CD8-positive, alpha-beta memory T cell (primary cell): ENCODE results near the gene RAMP2. TPM values are rescaled to one million over a fixed set of nuclear protein-coding genes. Genes with fewer than 3 reads are reported as not detected.

Source experiments
- CTCF ChIA-PET: fragments of 350-600 bp; sonication (Branson Sonifier 250); formaldehyde crosslinking; loops from one replicate; lab custom pipeline; 2021; ENCODE audit warnings: antibody characterized with exemption; lab: Charles Lee
- POLR2A ChIA-PET: fragments of 350-600 bp; sonication (Branson Sonifier 250); formaldehyde crosslinking; loops from one replicate; lab custom pipeline; 2021; ENCODE audit warnings: antibody characterized with exemption; lab: Charles Lee
- DNase-seq, 5 donors: peaks; one replicate each; pipeline versions ENCODE4 v3.0.0 to v3.0.0-alpha.2; 2020 to 2022; ENCODE audit warnings: mixed read lengths in 1 of 5
- H3K27ac ChIP-seq: one replicate; pipeline ENCODE4 v1.7.0; 2013; ENCODE audit warnings: low read depth, mild to moderate bottlenecking, low read length, moderate library complexity
- H3K27me3 ChIP-seq: 2 replicates; pipeline ENCODE4 v1.7.0; 2013; ENCODE audit warnings: low read length, mild to moderate bottlenecking; ENCODE audit not compliant: insufficient read depth, poor library complexity, severe bottlenecking
- H3K36me3 ChIP-seq: 2 replicates; pipeline ENCODE4 v1.7.0; 2013; ENCODE audit warnings: mild to moderate bottlenecking, low read length, moderate library complexity; ENCODE audit not compliant: insufficient read depth
- H3K4me1 ChIP-seq: 2 replicates; pipeline ENCODE4 v1.7.0; 2013; ENCODE audit warnings: mild to moderate bottlenecking, low read length, moderate library complexity; ENCODE audit not compliant: insufficient read depth
- H3K4me3 ChIP-seq: 2 replicates; pipeline ENCODE4 v1.7.0; 2013; ENCODE audit warnings: mild to moderate bottlenecking, low read length
- H3K9me3 ChIP-seq: 2 replicates; pipeline ENCODE4 v1.7.0; 2013; ENCODE audit warnings: mild to moderate bottlenecking, low read length
- H3K27ac Mint-ChIP-seq, 8 donors: one replicate each; pipeline ENCODE4 v1.8.0; 2020 to 2021; ENCODE audit warnings: mixed read lengths in 8 of 8, mild to moderate bottlenecking in 6 of 8, inconsistent platforms in 3 of 8, moderate library complexity in 3 of 8
- H3K27me3 Mint-ChIP-seq, 2 donors: one replicate each; pipeline ENCODE4 v1.8.0; 2020 to 2021; ENCODE audit warnings: mixed read lengths in 2 of 2, mild to moderate bottlenecking in 1 of 2, moderate library complexity in 1 of 2
- H3K36me3 Mint-ChIP-seq, 3 donors: one replicate each; pipeline ENCODE4 v1.8.0; 2020 to 2021; ENCODE audit warnings: mixed read lengths in 3 of 3, inconsistent platforms in 1 of 3, mild to moderate bottlenecking in 1 of 3
- H3K4me1 Mint-ChIP-seq, 3 donors: one replicate each; pipeline ENCODE4 v1.8.0; 2020 to 2021; ENCODE audit warnings: mixed read lengths in 3 of 3, inconsistent platforms in 1 of 3, mild to moderate bottlenecking in 1 of 3
- H3K4me3 Mint-ChIP-seq, 7 donors: one replicate each; pipeline ENCODE4 v1.8.0; 2020 to 2021; ENCODE audit warnings: mixed read lengths in 7 of 7, mild to moderate bottlenecking in 6 of 7, moderate library complexity in 4 of 7, inconsistent platforms in 2 of 7
- H3K9me3 Mint-ChIP-seq, 5 donors: one replicate each; pipeline ENCODE4 v1.8.0; 2020 to 2022; ENCODE audit warnings: mixed read lengths in 5 of 5, mild to moderate bottlenecking in 3 of 5, moderate library complexity in 2 of 5, inconsistent platforms in 1 of 5
- polyA plus RNA-seq: library from polyadenylated mRNA; unstranded; fragments of 300-500 nt; fragmentation: Illumina TruSeq; gene quantifications from one replicate; pipeline ENCODE4 v1.2.3, GENCODE V29; 2021
- total RNA-seq, 2 experiments: library from RNA; stranded (reverse); gene quantifications; one replicate each; pipeline ENCODE4 v1.2.3, GENCODE V29; 2021

Gene RAMP2
- total and polyA plus RNA-seq, 3 experiments from 2014 or later: not detected

DNA sequence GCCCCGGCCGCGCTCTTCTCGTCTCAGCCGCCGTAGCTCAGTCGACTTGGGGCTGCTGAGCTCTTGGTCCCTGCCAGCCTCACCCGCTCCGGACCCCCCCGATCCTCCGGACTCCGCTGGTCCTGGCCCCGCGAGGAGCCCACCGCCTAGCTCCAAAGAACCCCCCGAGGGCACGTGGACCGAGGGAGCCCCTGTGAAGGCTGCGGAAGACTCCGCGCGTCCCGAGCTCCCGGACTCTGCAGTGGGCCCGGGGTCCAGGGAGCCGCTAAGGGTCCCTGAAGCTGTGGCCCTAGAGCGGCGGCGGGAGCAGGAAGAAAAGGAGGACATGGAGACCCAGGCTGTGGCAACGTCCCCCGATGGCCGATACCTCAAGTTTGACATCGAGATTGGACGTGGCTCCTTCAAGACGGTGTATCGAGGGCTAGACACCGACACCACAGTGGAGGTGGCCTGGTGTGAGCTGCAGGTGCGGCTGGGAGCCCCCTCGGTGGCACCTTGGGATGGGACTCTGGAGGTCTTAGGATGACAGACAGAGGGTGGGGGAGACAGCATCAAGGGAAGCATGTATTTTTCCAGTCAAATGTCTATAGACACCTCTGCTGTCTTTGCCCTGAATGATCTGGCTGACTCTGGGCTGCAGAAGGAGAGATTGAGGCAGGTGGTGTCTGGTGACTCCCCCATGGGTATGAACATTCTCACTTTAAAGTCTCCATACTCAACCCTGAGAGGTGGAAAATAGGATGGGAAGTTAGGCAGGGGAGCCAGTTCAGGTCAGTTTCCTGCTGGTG is 20.0 kb downstream of the RAMP2 start:
- peaks cover 18 to 34% (median 19%) of the 10 kb centered on the region in 3 donors for H3K36me3 Mint-ChIP-seq
- peak overlapping the region in 2 of 8 donors; percentile 55 to 60 for H3K27ac Mint-ChIP-seq
- H3K27ac ChIP-seq: peak overlapping the region; percentile 65
- peaks cover 13% of the 10 kb centered on the region for H3K4me1 ChIP-seq
- ChIA-PET CTCF (interaction anchor here (1.2 to 1.3 kb wide), 2 partner anchors 14 to 18 kb away, joined by 3 to 4 read pairs; no protein-coding TSS in a partner anchor), POLR2A (no interaction called here)
- H3K4me3 ChIP-seq: peak overlapping the region; percentile 22
- H3K4me1 Mint-ChIP-seq: peaks cover 17 to 49% (median 23%) of the 10 kb centered on the region in 3 donors
- peak overlapping the region in 2 of 7 donors; percentile 43 to 58 for H3K4me3 Mint-ChIP-seq
- peaks cover 43% of the 10 kb centered on the region for H3K27me3 ChIP-seq
- no peaks in the 10 kb centered on the region for H3K9me3 ChIP-seq
- DNase-seq: no peak
- peaks cover 22% of the 10 kb centered on the region for H3K36me3 ChIP-seq
- peaks cover 34 to 54% of the 10 kb centered on the region in 2 donors for H3K27me3 Mint-ChIP-seq
- peaks cover 0 to 4% (median 0%) of the 10 kb centered on the region in 5 donors for H3K9me3 Mint-ChIP-seq

DNA sequence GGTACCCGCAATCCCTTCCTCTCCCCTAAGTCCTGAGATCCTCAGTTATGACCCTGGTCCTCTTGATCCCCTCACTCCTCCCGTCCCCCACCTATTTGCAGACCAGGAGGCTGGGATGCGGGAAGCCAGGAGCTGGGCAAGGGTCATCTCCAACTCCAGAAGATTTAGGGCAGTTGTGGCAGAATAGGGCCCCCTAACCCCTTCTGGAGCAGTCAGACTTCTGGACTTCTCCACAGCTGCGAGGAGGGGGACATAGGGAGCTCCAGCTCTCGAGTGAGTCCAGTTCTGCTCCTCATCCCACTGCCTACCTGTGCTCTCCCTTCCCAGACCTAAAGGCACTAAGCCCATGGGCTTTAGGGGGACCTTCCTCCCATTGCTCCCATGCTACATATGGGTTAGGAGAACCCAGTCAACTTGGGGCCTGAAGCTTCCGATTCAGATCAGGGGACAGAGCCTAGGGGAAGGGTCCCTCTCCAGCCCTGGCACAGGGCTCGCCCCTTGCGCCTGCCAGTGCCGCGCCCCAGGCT is 20.7 kb downstream of the RAMP2 start:
- Mint-ChIP-seq H3K36me3 (peaks cover 17 to 28% (median 18%) of the 10 kb centered on the region in 3 donors), H3K27ac (peak overlapping the region in 1 of 8 donors; percentile 60), H3K4me3 (peak overlapping the region in 1 of 7 donors; percentile 43), H3K9me3 (peaks cover 0 to 4% (median 0%) of the 10 kb centered on the region in 5 donors), H3K27me3 (peaks cover 40 to 61% of the 10 kb centered on the region in 2 donors), H3K4me1 (peaks cover 17 to 49% (median 23%) of the 10 kb centered on the region in 3 donors)
- DNase-seq: no peak
- peak overlapping the region; percentile 22 for H3K4me3 ChIP-seq
- H3K4me1 ChIP-seq: peaks cover 13% of the 10 kb centered on the region
- peaks cover 19% of the 10 kb centered on the region for H3K36me3 ChIP-seq
- ChIA-PET POLR2A (interaction anchor here (1.1 kb wide), 1 partner anchor 8 kb away, joined by 3 read pairs; no protein-coding TSS in a partner anchor), CTCF (interaction anchor here (1.2 kb wide), 1 partner anchor 18 kb away, joined by 4 read pairs; no protein-coding TSS in a partner anchor)
- H3K27me3 ChIP-seq: peaks cover 43% of the 10 kb centered on the region
- H3K27ac ChIP-seq: peak overlapping the region; percentile 65
- no peaks in the 10 kb centered on the region for H3K9me3 ChIP-seq

DNA sequence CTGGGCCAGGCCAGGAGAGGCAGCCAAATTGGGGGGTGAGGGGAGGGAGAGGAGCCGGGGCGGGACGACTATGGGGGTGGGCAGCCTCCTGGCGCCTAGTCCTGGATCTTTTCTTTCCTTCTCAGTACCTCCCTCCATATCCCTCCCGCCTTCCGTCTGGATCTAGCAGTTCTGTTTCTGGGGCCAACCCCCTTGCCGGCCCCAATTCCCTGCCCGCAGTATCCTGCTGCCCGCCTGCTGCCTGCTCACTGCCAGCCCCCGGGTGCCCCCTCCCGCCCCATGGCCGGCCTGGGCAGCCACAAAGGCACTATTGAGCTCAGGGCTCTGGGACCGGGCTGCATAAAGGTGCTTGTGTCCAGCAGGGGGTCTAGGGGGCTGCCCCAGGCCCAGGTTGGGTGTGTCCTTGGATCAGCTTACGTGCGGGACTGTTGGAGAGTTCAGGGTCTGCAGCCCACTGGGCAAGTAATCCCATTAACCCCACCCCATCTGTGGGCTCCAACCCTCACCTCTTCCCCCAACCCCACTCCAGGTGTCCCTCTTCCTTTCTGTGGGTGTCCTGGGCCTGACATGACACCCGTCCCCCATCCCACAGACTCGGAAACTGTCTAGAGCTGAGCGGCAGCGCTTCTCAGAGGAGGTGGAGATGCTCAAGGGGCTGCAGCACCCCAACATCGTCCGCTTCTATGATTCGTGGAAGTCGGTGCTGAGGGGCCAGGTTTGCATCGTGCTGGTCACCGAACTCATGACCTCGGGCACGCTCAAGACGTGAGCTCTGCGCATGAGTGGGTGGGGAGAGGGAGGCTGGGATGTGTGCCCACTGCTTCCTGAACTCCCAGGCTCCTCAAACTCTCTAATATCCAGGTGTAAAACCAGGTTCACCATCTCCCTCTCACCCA is 21.4 kb downstream of the RAMP2 start:
- Mint-ChIP-seq H3K36me3 (peaks cover 15 to 25% (median 18%) of the 10 kb centered on the region in 3 donors), H3K9me3 (peaks cover 0 to 4% (median 0%) of the 10 kb centered on the region in 5 donors), H3K4me1 (peaks cover 17 to 49% (median 23%) of the 10 kb centered on the region in 3 donors), H3K27me3 (peaks cover 46 to 66% of the 10 kb centered on the region in 2 donors), H3K4me3 (no peak overlapping the region), H3K27ac (peak overlapping the region in 1 of 8 donors; percentile 52)
- DNase-seq: no peak
- Histone ChIP-seq H3K27me3 (peaks cover 46% of the 10 kb centered on the region), H3K4me1 (peaks cover 13% of the 10 kb centered on the region), H3K9me3 (no peaks in the 10 kb centered on the region), H3K27ac (peak overlapping the region; percentile 65), H3K36me3 (peaks cover 19% of the 10 kb centered on the region), H3K4me3 (no peak overlapping the region)
- ChIA-PET POLR2A (interaction anchor here (1.1 kb wide), 1 partner anchor 8 kb away, joined by 3 read pairs; no protein-coding TSS in a partner anchor), CTCF (no interaction called here)

DNA sequence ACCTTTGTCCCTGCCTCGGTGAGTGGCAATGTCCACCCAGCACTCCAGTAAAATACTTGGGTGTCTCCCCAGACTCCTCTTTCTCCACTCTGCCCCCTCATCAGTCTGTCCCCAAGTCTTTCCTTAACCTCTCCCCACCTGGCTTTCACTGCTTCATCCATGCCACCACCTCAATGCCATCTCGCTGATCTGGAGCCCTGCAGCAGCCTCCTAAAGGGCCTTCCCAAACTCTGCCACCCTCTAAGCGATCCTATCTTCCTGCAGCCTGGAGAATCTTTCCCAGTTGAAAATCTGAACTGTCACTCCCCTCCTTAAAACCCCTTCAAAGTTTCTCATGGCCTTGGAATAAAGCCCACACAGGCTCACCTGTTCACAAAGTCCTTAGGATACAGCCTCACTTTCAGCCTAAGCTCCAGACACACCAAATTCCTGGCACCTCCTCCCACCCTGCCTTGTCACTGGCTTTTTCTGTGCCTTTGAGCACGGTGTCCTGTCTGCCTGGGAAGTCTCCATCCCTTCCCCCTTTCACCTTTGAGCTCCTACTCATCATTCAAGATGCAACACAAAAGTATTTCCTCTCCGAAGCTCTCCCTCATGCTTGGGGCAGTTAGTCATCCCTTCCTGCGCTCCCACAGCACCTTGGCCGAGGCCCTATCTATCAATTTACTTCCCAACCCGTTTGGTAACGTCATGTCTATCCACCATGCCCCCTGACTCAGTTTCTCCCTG is 22.2 kb downstream of the RAMP2 start:
- CTCF ChIA-PET: no interaction called here

DNA sequence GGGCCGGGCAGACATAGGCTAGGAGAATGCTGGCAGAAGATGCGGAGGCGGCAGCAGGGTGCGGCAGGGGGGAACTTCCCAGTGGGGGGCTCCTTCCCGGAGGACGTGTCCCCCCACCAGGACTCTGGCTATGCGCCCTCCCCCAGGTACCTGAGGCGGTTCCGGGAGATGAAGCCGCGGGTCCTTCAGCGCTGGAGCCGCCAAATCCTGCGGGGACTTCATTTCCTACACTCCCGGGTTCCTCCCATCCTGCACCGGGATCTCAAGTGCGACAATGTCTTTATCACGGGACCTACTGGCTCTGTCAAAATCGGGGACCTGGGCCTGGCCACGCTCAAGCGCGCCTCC is 22.7 kb downstream of the RAMP2 start:
- POLR2A ChIA-PET: no interaction called here
- peaks cover 13% of the 10 kb centered on the region for H3K4me1 ChIP-seq
- Mint-ChIP-seq H3K4me1 (peaks cover 17 to 49% (median 24%) of the 10 kb centered on the region in 3 donors), H3K36me3 (peaks cover 6 to 11% (median 8%) of the 10 kb centered on the region in 3 donors), H3K27ac (no peak overlapping the region), H3K27me3 (peaks cover 55 to 79% of the 10 kb centered on the region in 2 donors), H3K9me3 (peaks cover 0 to 4% (median 0%) of the 10 kb centered on the region in 5 donors), H3K4me3 (no peak overlapping the region)
- peaks cover 46% of the 10 kb centered on the region for H3K27me3 ChIP-seq
- no peak overlapping the region for H3K27ac ChIP-seq
- no peak overlapping the region for H3K4me3 ChIP-seq
- no peaks in the 10 kb centered on the region for H3K9me3 ChIP-seq
- H3K36me3 ChIP-seq: peaks cover 9% of the 10 kb centered on the region
- CTCF ChIA-PET: no interaction called here
- DNase-seq: no peak

More for the DNA sequence above, 22.2 kb downstream of the RAMP2 start:
- H3K27me3 Mint-ChIP-seq: peaks cover 52 to 74% of the 10 kb centered on the region in 2 donors
- peaks cover 46% of the 10 kb centered on the region for H3K27me3 ChIP-seq
- peaks cover 10 to 17% (median 12%) of the 10 kb centered on the region in 3 donors for H3K36me3 Mint-ChIP-seq
- H3K9me3 ChIP-seq: no peaks in the 10 kb centered on the region
- peaks cover 12% of the 10 kb centered on the region for H3K36me3 ChIP-seq
- peaks cover 13% of the 10 kb centered on the region for H3K4me1 ChIP-seq
- POLR2A ChIA-PET: no interaction called here
- H3K9me3 Mint-ChIP-seq: peaks cover 0 to 4% (median 0%) of the 10 kb centered on the region in 5 donors
- no peak overlapping the region for H3K4me3 Mint-ChIP-seq
- no peak for DNase-seq
- H3K4me3 ChIP-seq: no peak overlapping the region
- peak overlapping the region in 3 of 8 donors; percentile 1 to 52 (median 2) for H3K27ac Mint-ChIP-seq
- no peak overlapping the region for H3K27ac ChIP-seq
- H3K4me1 Mint-ChIP-seq: peaks cover 17 to 49% (median 24%) of the 10 kb centered on the region in 3 donors

DNA sequence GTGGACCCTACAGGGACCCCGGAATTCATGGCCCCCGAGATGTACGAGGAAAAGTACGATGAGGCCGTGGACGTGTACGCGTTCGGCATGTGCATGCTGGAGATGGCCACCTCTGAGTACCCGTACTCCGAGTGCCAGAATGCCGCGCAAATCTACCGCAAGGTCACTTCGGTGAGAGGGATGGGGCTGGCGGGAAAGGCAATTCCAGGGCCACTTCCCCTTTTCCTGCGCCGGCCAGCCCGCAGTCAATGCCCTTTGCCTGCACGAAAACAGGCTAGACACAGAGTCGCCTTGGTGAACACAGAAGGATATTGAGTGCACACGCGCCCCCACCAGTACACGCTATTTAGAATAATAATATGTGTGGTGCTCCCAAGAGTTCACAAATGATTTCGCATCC is 23.4 kb downstream of the RAMP2 start:
- peaks cover 0 to 4% (median 0%) of the 10 kb centered on the region in 5 donors for H3K9me3 Mint-ChIP-seq
- DNase-seq: no peak
- Histone ChIP-seq H3K4me3 (no peak overlapping the region), H3K36me3 (peaks cover 3% of the 10 kb centered on the region), H3K9me3 (no peaks in the 10 kb centered on the region), H3K27ac (no peak overlapping the region), H3K27me3 (peaks cover 46% of the 10 kb centered on the region), H3K4me1 (peaks cover 13% of the 10 kb centered on the region)
- H3K36me3 Mint-ChIP-seq: peaks cover 3 to 5% (median 3%) of the 10 kb centered on the region in 3 donors
- H3K27ac Mint-ChIP-seq: no peak overlapping the region
- peak overlapping the region in 2 of 7 donors; percentile 41 to 49 for H3K4me3 Mint-ChIP-seq
- POLR2A ChIA-PET: interaction anchor here (0.8 kb wide), 1 partner anchor 584 kb away, joined by 3 read pairs; no protein-coding TSS in a partner anchor
- peaks cover 16 to 47% (median 23%) of the 10 kb centered on the region in 3 donors for H3K4me1 Mint-ChIP-seq
- peaks cover 55 to 82% of the 10 kb centered on the region in 2 donors for H3K27me3 Mint-ChIP-seq
- CTCF ChIA-PET: no interaction called here
